ENCODE measurements around the gene FGD5. TPM values are rescaled to one million over a fixed set of nuclear protein-coding genes. Genes with fewer than 3 reads are reported as not detected.

Gene FGD5
- total and polyA plus RNA-seq, 9 of the 15 experiments (the other 6 are each of a cell fraction or from before 2014, with no cell fraction given): 0.18 TPM; not detected in 8

- no peaks in the 10 kb centered on the region for H3K4me1 ChIP-seq (replicated peaks in 1 of 2; ENCODE audit: control insufficient read depth in 2 of 2, insufficient read depth in 2 of 2, low read length in 2 of 2)
- no peaks in the 10 kb centered on the region for H3K9me3 ChIP-seq (replicated peaks; ENCODE audit: control insufficient read depth, insufficient read depth, low read depth, low read length)
- ATAC-seq: peak; percentile 66
- intact Hi-C loops (cut with micrococcal nuclease): loop anchor here (2.0 kb wide), 1 partner anchor 63 kb away; no protein-coding TSS in a partner anchor
- TF ChIP-seq RAD21 (CRISPR knock-in tag; conservative IDR thresholded peaks at IDR 0.05 in 1 of 2, IDR thresholded peaks at IDR 0.05 in 1 of 2) (peak; percentile 71 to 85), REST (IDR thresholded peaks at IDR 0.05; ENCODE audit: borderline replicate concordance) (peak; percentile 30; the same call in 1 of the 2 replicates), REST (CRISPR knock-in tag; IDR thresholded peaks at IDR 0.05; ENCODE audit: low read depth) (no peak), DEAF1 (CRISPR knock-in tag; IDR thresholded peaks at IDR 0.05) (peak; percentile 69), MYNN (IDR thresholded peaks at IDR 0.05) (no peak), MYNN (CRISPR knock-in tag; IDR thresholded peaks at IDR 0.05) (no peak), CTCF (IDR thresholded peaks at IDR 0.05 in 2 of 3, conservative IDR thresholded peaks at IDR 0.05 in 1 of 3; ENCODE audit: insufficient read depth in 2 of 3, low read depth in 1 of 3, low read length in 3 of 3) (peak; percentile 23 to 51 (median 32); a peak in 3 of 6 replicates)
- ChIA-PET CTCF (ENCODE audit: low intra/inter-chr PET ratio) (no interaction called here), POLR2A (interaction anchor here (0.7 kb wide), 1 partner anchor 89 kb away, joined by 3 read pairs; no protein-coding TSS in a partner anchor)
- H3K36me3 ChIP-seq (ENCODE audit: control insufficient read depth, insufficient read depth, low read length): no peaks in the 10 kb centered on the region
- no peak overlapping the region for H3K27ac ChIP-seq (ENCODE audit: extremely low read depth, low read depth, low read length)
- in situ Hi-C loops (cut with MboI): no loop called here
- H3K9me1 ChIP-seq (ENCODE audit: control insufficient read depth, insufficient read depth, low read length): no peaks in the 10 kb centered on the region
- peaks cover 11 to 29% of the 10 kb centered on the region in 2 experiments for H3K27me3 ChIP-seq (ENCODE audit: control insufficient read depth in 2 of 2, insufficient read depth in 2 of 2, low read length in 2 of 2)
- no TSS peak for BruUV-seq (replicated peaks)
- no peak for DNase-seq (ENCODE audit: extremely low read depth in 1 of 4, low spot score in 3 of 4)
- no peak for FAIRE-seq
- no peaks in the 10 kb centered on the region for H4K20me1 ChIP-seq (replicated peaks; ENCODE audit: control insufficient read depth, insufficient read depth, low read length)
- WGBS (ENCODE audit: insufficient coverage, low coverage, missing lambda C conversion rate): 0% methylated on average over 3 of the region's 3 CpGs
- H3K4me3 ChIP-seq: no peak overlapping the region
- no peak overlapping the region for H2AFZ ChIP-seq (ENCODE audit: low read depth, low read length)
- H3K9ac ChIP-seq (ENCODE audit: insufficient read depth in 1 of 2, low read depth in 2 of 2, low read length in 2 of 2): no peak overlapping the region
- H3K4me2 ChIP-seq (ENCODE audit: insufficient read depth, low read length): no peak overlapping the region
- no peaks in the 10 kb centered on the region for H3K79me2 ChIP-seq (ENCODE audit: control insufficient read depth, insufficient read depth, low read length)
Measured at GRCh38 chr3:14857506-14857905, 38.7 kb downstream of the FGD5 start.

Data from K562 (cell line).